Neural progenitor cell (in vitro differentiated cells): ENCODE data around the gene LRRIQ3.

Source experiments
- CTCF ChIP-seq: fragments of 200-600 bp; sonication (generic); IDR thresholded peaks from 2 replicates; pipeline ENCODE4 v1.5.1; 2017; ENCODE audit warnings: antibody characterized with exemption, mild to moderate bottlenecking
- EZH2 ChIP-seq: fragments of 200-600 bp; sonication (generic); IDR thresholded peaks from 2 replicates; pipeline ENCODE4 v1.6.1; 2017; ENCODE audit warnings: antibody characterized with exemption, mild to moderate bottlenecking, moderate library complexity
- EZH2phosphoT487 ChIP-seq: fragments of 200-600 bp; sonication (generic); IDR thresholded peaks from 2 replicates; pipeline ENCODE4 v1.6.1; 2017; ENCODE audit warnings: antibody characterized with exemption

GRCh38 chr1:74199504-74199903 lies 1.5 kb upstream of the LRRIQ3 start:
- no peak for TF ChIP-seq CTCF
- no peak for TF ChIP-seq EZH2
- TF ChIP-seq EZH2phosphoT487 = no peak
